Liver (tissue), 3 donors: ENCODE results near the gene GBX1.

Source experiments
- ATF3 ChIP-seq: IDR thresholded peaks from 2 replicates; pipeline ENCODE4 v1.6.1; 2016; ENCODE audit warnings: antibody characterized with exemption
- FOXA1 ChIP-seq: IDR thresholded peaks from 2 replicates; pipeline ENCODE4 v1.6.1; 2016; ENCODE audit warnings: antibody characterized with exemption
- GABPA ChIP-seq, 2 donors: IDR thresholded peaks in 1 of 2; conservative IDR thresholded peaks in 1 of 2; 2 replicates each; pipeline ENCODE4 v1.6.1; 2016; ENCODE audit warnings: antibody characterized with exemption in 2 of 2, mild to moderate bottlenecking in 1 of 2, moderate library complexity in 1 of 2
- HNF4A ChIP-seq, 2 donors: conservative IDR thresholded peaks; 2 replicates each; pipeline ENCODE4 v1.6.1; 2016; ENCODE audit warnings: antibody characterized with exemption in 2 of 2, mild to moderate bottlenecking in 2 of 2
- HNF4G ChIP-seq: IDR thresholded peaks from 2 replicates; pipeline ENCODE4 v1.6.1; 2016; ENCODE audit warnings: antibody characterized with exemption
- MAX ChIP-seq: IDR thresholded peaks from 2 replicates; pipeline ENCODE4 v1.6.1; 2016; ENCODE audit warnings: antibody characterized with exemption
- RAD21 ChIP-seq, 2 donors: IDR thresholded peaks; 2 replicates each; pipeline ENCODE4 v1.6.1; 2016; ENCODE audit warnings: antibody characterized with exemption in 2 of 2, mild to moderate bottlenecking in 2 of 2
- REST ChIP-seq: IDR thresholded peaks from 2 replicates; pipeline ENCODE4 v1.6.1; 2016; ENCODE audit warnings: antibody characterized with exemption, mild to moderate bottlenecking
- SP1 ChIP-seq: IDR thresholded peaks from 2 replicates; pipeline ENCODE4 v1.6.1; 2018; ENCODE audit warnings: antibody characterized with exemption, mild to moderate bottlenecking
- TAF1 ChIP-seq: conservative IDR thresholded peaks from 2 replicates; pipeline ENCODE4 v1.6.1; 2016; ENCODE audit warnings: antibody characterized with exemption, mild to moderate bottlenecking
- YY1 ChIP-seq: IDR thresholded peaks from 2 replicates; pipeline ENCODE4 v1.6.1; 2016; ENCODE audit warnings: antibody characterized with exemption, mild to moderate bottlenecking
- TF ChIP-seq, protein P1 (sequence below): fragments of 150-350 bp; IDR thresholded peaks from 2 replicates; pipeline ENCODE4 v1.5.1; 2017; ENCODE audit warnings: improper control_type of control experiment, low read depth, low read length; ENCODE audit not compliant: missing input control
- TF ChIP-seq, protein P2 (sequence below): IDR thresholded peaks from 2 replicates; pipeline ENCODE4 v1.6.1; 2016; ENCODE audit warnings: antibody characterized with exemption
- donor health status: healthy.
- donor health status: healthy.

DNA sequence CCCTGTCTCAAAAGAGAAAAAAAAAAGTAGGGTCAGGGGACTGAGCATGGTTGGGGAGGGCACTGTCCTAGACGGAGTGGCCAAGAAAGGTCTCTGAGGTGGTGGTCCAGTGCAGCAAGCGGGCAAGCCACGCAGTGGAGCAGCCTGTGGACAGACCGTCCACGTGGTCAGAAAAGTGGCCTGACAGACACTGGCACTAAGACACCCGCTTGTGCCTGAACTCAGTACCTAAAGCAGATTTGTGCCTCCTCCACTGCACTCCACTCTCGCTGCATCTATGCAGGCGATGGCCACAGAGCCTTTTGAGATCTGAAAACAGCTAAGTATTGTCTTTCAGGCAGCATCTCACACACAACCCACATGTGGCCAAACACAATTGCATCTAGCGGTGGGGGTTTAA, 10.7 kb upstream of the GBX1 start:
- TF ChIP-seq, protein P1, sequence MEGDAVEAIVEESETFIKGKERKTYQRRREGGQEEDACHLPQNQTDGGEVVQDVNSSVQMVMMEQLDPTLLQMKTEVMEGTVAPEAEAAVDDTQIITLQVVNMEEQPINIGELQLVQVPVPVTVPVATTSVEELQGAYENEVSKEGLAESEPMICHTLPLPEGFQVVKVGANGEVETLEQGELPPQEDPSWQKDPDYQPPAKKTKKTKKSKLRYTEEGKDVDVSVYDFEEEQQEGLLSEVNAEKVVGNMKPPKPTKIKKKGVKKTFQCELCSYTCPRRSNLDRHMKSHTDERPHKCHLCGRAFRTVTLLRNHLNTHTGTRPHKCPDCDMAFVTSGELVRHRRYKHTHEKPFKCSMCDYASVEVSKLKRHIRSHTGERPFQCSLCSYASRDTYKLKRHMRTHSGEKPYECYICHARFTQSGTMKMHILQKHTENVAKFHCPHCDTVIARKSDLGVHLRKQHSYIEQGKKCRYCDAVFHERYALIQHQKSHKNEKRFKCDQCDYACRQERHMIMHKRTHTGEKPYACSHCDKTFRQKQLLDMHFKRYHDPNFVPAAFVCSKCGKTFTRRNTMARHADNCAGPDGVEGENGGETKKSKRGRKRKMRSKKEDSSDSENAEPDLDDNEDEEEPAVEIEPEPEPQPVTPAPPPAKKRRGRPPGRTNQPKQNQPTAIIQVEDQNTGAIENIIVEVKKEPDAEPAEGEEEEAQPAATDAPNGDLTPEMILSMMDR = no peak
- TF ChIP-seq YY1 (no peak), RAD21 (IDR thresholded peaks at IDR 0.05) (no peak), FOXA1 (no peak), ATF3 (no peak), HNF4G (no peak), GABPA (IDR thresholded peaks at IDR 0.05 in 1 of 2, conservative IDR thresholded peaks at IDR 0.05 in 1 of 2) (no peak), REST (no peak), TAF1 (no peak), MAX (no peak), HNF4A (conservative IDR thresholded peaks at IDR 0.05) (no peak), SP1 (no peak)
- TF ChIP-seq, protein P2, sequence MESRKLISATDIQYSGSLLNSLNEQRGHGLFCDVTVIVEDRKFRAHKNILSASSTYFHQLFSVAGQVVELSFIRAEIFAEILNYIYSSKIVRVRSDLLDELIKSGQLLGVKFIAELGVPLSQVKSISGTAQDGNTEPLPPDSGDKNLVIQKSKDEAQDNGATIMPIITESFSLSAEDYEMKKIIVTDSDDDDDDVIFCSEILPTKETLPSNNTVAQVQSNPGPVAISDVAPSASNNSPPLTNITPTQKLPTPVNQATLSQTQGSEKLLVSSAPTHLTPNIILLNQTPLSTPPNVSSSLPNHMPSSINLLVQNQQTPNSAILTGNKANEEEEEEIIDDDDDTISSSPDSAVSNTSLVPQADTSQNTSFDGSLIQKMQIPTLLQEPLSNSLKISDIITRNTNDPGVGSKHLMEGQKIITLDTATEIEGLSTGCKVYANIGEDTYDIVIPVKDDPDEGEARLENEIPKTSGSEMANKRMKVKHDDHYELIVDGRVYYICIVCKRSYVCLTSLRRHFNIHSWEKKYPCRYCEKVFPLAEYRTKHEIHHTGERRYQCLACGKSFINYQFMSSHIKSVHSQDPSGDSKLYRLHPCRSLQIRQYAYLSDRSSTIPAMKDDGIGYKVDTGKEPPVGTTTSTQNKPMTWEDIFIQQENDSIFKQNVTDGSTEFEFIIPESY = no peak
